Measurements from ENCODE around the gene ZNF292. TPM values are rescaled to one million over a fixed set of nuclear protein-coding genes. Genes with fewer than 3 reads are reported as not detected.

Gene ZNF292
- total and polyA plus RNA-seq, 10 of the 15 experiments (the other 5 are each of a cell fraction or from before 2014, with no cell fraction given), result 11.1 to 57.6 (median 30.6) TPM

DNA sequence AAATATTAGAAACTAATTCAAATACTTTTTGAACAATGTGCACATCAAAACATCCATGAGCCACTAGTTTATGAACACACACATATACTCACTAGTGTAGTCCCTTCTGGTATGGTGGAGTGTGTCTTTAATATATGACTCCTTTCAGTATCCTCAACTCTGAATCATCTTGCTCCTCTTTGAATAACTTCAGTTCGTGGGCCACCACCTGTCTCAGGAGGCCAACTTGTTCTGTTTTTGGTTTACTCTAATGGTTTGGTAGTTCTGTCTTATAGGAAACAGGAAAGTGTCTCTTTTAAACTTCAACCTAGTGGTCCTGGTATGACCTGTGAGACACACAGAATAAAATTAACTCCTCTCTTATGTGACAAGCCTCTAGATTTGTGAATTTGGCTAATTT is 55.6 kb downstream of the ZNF292 start (continued):
- TF ChIP-seq STAT1 (conservative IDR thresholded peaks at IDR 0.05) (no peak), POLR2AphosphoS2 (IDR thresholded peaks at IDR 0.05; ENCODE audit: low read depth, low read length) (no peak), BCL3 (IDR thresholded peaks at IDR 0.05; ENCODE audit: borderline replicate concordance, insufficient read depth, low read depth, low read length, poor library complexity, severe bottlenecking) (no peak), ESRRA (IDR thresholded peaks at IDR 0.05; ENCODE audit: low read length) (no peak), POLR2AphosphoS5 (IDR thresholded peaks at IDR 0.05; ENCODE audit: low read length) (no peak), PAX5 (IDR thresholded peaks at IDR 0.05; ENCODE audit: borderline replicate concordance, low read depth, low read length) (no peak), IRF5 (IDR thresholded peaks at IDR 0.05; ENCODE audit: borderline replicate concordance) (no peak), CUX1 (IDR thresholded peaks at IDR 0.05; ENCODE audit: insufficient replicate concordance, low read depth, low read length) (no peak), JUNB (IDR thresholded peaks at IDR 0.05) (0 out of 2 replicates have a peak, but pooled peaks have one; percentile 18), BHLHE40 (IDR thresholded peaks at IDR 0.05; ENCODE audit: borderline replicate concordance in 1 of 2, low read depth in 2 of 2, low read length in 1 of 2) (no peak), MEF2A (IDR thresholded peaks at IDR 0.05; ENCODE audit: insufficient read depth, low read depth, low read length) (peak; percentile 62; the same call in 1 of the 2 replicates), TCF12 (IDR thresholded peaks at IDR 0.05; ENCODE audit: low read depth, low read length) (no peak), ZNF207 (IDR thresholded peaks at IDR 0.05; ENCODE audit: borderline replicate concordance) (no peak)
- TF ChIP-seq, protein P1, sequence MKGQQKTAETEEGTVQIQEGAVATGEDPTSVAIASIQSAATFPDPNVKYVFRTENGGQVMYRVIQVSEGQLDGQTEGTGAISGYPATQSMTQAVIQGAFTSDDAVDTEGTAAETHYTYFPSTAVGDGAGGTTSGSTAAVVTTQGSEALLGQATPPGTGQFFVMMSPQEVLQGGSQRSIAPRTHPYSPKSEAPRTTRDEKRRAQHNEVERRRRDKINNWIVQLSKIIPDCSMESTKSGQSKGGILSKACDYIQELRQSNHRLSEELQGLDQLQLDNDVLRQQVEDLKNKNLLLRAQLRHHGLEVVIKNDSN (IDR thresholded peaks at IDR 0.05; ENCODE audit: borderline replicate concordance, extremely low read length, insufficient read depth, low read depth, low read length), result no peak
- TF ChIP-seq, protein P2, sequence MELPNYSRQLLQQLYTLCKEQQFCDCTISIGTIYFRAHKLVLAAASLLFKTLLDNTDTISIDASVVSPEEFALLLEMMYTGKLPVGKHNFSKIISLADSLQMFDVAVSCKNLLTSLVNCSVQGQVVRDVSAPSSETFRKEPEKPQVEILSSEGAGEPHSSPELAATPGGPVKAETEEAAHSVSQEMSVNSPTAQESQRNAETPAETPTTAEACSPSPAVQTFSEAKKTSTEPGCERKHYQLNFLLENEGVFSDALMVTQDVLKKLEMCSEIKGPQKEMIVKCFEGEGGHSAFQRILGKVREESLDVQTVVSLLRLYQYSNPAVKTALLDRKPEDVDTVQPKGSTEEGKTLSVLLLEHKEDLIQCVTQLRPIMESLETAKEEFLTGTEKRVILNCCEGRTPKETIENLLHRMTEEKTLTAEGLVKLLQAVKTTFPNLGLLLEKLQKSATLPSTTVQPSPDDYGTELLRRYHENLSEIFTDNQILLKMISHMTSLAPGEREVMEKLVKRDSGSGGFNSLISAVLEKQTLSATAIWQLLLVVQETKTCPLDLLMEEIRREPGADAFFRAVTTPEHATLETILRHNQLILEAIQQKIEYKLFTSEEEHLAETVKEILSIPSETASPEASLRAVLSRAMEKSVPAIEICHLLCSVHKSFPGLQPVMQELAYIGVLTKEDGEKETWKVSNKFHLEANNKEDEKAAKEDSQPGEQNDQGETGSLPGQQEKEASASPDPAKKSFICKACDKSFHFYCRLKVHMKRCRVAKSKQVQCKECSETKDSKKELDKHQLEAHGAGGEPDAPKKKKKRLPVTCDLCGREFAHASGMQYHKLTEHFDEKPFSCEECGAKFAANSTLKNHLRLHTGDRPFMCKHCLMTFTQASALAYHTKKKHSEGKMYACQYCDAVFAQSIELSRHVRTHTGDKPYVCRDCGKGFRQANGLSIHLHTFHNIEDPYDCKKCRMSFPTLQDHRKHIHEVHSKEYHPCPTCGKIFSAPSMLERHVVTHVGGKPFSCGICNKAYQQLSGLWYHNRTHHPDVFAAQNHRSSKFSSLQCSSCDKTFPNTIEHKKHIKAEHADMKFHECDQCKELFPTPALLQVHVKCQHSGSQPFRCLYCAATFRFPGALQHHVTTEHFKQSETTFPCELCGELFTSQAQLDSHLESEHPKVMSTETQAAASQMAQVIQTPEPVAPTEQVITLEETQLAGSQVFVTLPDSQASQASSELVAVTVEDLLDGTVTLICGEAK (IDR thresholded peaks at IDR 0.05; ENCODE audit: borderline replicate concordance), result no peak
